Spinal cord (tissue), 10 donors: ENCODE data around the gene ARL16. TPM values are rescaled to one million over a fixed set of nuclear protein-coding genes. Genes with fewer than 3 reads are reported as not detected.

ENCODE experiments used
- DNase-seq, 6 donors: peaks; one replicate each; pipeline versions ENCODE4 v3.0.0 to v3.0.0-alpha.2; 2013 to 2015; ENCODE audit warnings: low spot score in 6 of 6, low read depth in 4 of 6
- H3K27ac ChIP-seq: one replicate; pipeline ENCODE4 v1.5.1; 2013; ENCODE audit warnings: low read depth, low read length, control low read depth
- H3K27me3 ChIP-seq: one replicate; pipeline ENCODE4 v1.6.1; 2013; ENCODE audit warnings: low read length; ENCODE audit not compliant: control insufficient read depth, insufficient read depth
- H3K36me3 ChIP-seq: one replicate; pipeline ENCODE4 v1.6.1; 2013; ENCODE audit warnings: low read length; ENCODE audit not compliant: control insufficient read depth, insufficient read depth
- H3K4me1 ChIP-seq: one replicate; pipeline ENCODE4 v1.6.1; 2013; ENCODE audit warnings: low read length; ENCODE audit not compliant: control insufficient read depth, insufficient read depth
- H3K4me3 ChIP-seq: one replicate; pipeline ENCODE4 v1.5.1; 2013; ENCODE audit warnings: low read depth, low read length, control low read depth
- H3K9me3 ChIP-seq: one replicate; pipeline ENCODE4 v1.6.1; 2013; ENCODE audit warnings: low read length; ENCODE audit not compliant: control insufficient read depth, insufficient read depth
- WGBS: methylation state at CpG from one replicate; pipeline ENCODE4 v1.1.5; 2013; ENCODE audit warnings: missing lambda C conversion rate; ENCODE audit not compliant: insufficient coverage; 5-methylcytosine and 5-hydroxymethylcytosine counted together
- polyA plus RNA-seq, 2 donors: library from polyadenylated mRNA; unstranded; fragments of 120-200 nt; gene quantifications; one replicate each; pipeline ENCODE4 v1.2.1, GENCODE V29; 2013; ENCODE audit not compliant: insufficient read length in 2 of 2
- small RNA-seq: library from RNA; depleted of rRNA; stranded (forward); fragments of <200 nt; gene quantifications from one replicate; pipeline ENCODE3, GENCODE V24; 2014; ENCODE audit warnings: low replicate concordance
- total RNA-seq, 2 donors: library from RNA; depleted of rRNA in 1 of 2; stranded (reverse); fragments of 120-200 nt in 1 of 2; fragments of >200 nt in 1 of 2; gene quantifications; one replicate each; pipeline versions ENCODE4 v1.2.3 to v1.2.4, GENCODE V29; 2013 to 2014
- donor health status: healthy.

The ARL16 gene
- total and polyA plus RNA-seq, 4 donors = 43.2 to 69.1 (median 60.9) TPM

GRCh38 chr17:81636505-81637288, 46.9 kb downstream of the ARL16 start, which contains the start of the genes NPLOC4 and TSPAN10:
Gene NPLOC4, minus strand, starts transcription at chr17:81637112. Its CDS starts 182 bp downstream, at chr17:81636930.
Gene TSPAN10, plus strand, starts transcription at chr17:81637196. Its CDS starts 5,217 bp downstream, at chr17:81642413.
- Histone ChIP-seq H3K4me1 (peaks cover 18% of the 10 kb centered on the region), H3K4me3 (peak within 1 kb of the TSS; percentile 92), H3K36me3 (peaks cover 3% of the 10 kb centered on the region), H3K9me3 (no peaks in the 10 kb centered on the region), H3K27me3 (no peaks in the 10 kb centered on the region), H3K27ac (peak within 1 kb of the TSS; percentile 69)
- peak; percentile 69 to 95 (median 79) for DNase-seq
- WGBS = under 1% methylated on average over 75 of the region's 77 CpGs

GRCh38 chr17:81635973-81636504, 47.6 kb downstream of the ARL16 start:
- peak overlapping the region; percentile 92 for H3K4me3 ChIP-seq
- no peak for DNase-seq
- H3K9me3 ChIP-seq = no peaks in the 10 kb centered on the region
- H3K4me1 ChIP-seq = peaks cover 18% of the 10 kb centered on the region
- H3K36me3 ChIP-seq = peaks cover 6% of the 10 kb centered on the region
- WGBS = 37% methylated on average over 15 of the region's 18 CpGs
- peak overlapping the region; percentile 69 for H3K27ac ChIP-seq
- no peaks in the 10 kb centered on the region for H3K27me3 ChIP-seq

GRCh38 chr17:81635431-81635830, 48.2 kb downstream of the ARL16 start:
- no peaks in the 10 kb centered on the region for H3K27me3 ChIP-seq
- no peak for DNase-seq
- H3K27ac ChIP-seq = no peak overlapping the region
- no peaks in the 10 kb centered on the region for H3K9me3 ChIP-seq
- peaks cover 8% of the 10 kb centered on the region for H3K36me3 ChIP-seq
- no peak overlapping the region for H3K4me3 ChIP-seq
- 96% methylated on average over 5 of the region's 5 CpGs for WGBS
- peaks cover 18% of the 10 kb centered on the region for H3K4me1 ChIP-seq

- 90% methylated on average over 6 of the region's 7 CpGs for WGBS
- DNase-seq = no peak
- Histone ChIP-seq H3K36me3 (peaks cover 36% of the 10 kb centered on the region), H3K27ac (no peak overlapping the region), H3K4me1 (peaks cover 13% of the 10 kb centered on the region), H3K4me3 (no peak overlapping the region), H3K27me3 (no peaks in the 10 kb centered on the region), H3K9me3 (no peaks in the 10 kb centered on the region)
Measured at GRCh38 chr17:81631482-81631881, 52.1 kb downstream of the ARL16 start.

Small RNAs within 50 kb of the gene (small RNA-seq; reads per million reads assigned to genes)
- gene MIR6786 = not detected

Other genes with a start within 250 kb of the ARL16 start
- gene ACTG1, start 171.0 kb downstream of the ARL16 start, total RNA-seq = 1,000 to 10,000 TPM; 1,777 to 2,883 TPM
- gene ACTG1, start 171.0 kb downstream of the ARL16 start, polyA plus RNA-seq = 1,000 to 10,000 TPM; 3,154 to 3,460 TPM
- 1 to 10 TPM in 1 of 2 donors, under 1 TPM in 1; 0.89 to 1.7 TPM for gene FSCN2, start 155.4 kb downstream of the ARL16 start, total RNA-seq
- gene FSCN2, start 155.4 kb downstream of the ARL16 start, polyA plus RNA-seq = 1 to 10 TPM; 1.5 to 3.1 TPM
- gene FAAP100, start 131.4 kb downstream of the ARL16 start, total RNA-seq = 10 to 100 TPM; 16.9 to 22.8 TPM
- 10 to 100 TPM; 55.5 to 70.9 TPM for gene FAAP100, start 131.4 kb downstream of the ARL16 start, polyA plus RNA-seq
- 10 to 100 TPM; 38.8 to 40.1 TPM for gene NPLOC4, start 46.7 kb downstream of the ARL16 start, total RNA-seq
- 10 to 100 TPM; 46.0 to 60.6 TPM for gene NPLOC4, start 46.7 kb downstream of the ARL16 start, polyA plus RNA-seq
- gene TSPAN10, start 46.6 kb downstream of the ARL16 start, total RNA-seq = 1 to 10 TPM in 1 of 2 donors, under 1 TPM in 1; 0.69 to 1.3 TPM
- gene TSPAN10, start 46.6 kb downstream of the ARL16 start, polyA plus RNA-seq = 1 to 10 TPM; 1.2 to 1.6 TPM
- 1 to 10 TPM in 1 of 2 donors, not detected in 1; 3.7 TPM for gene PDE6G, start 27.3 kb downstream of the ARL16 start, total RNA-seq
- 1 to 10 TPM; 1.9 to 2.0 TPM for gene PDE6G, start 27.3 kb downstream of the ARL16 start, polyA plus RNA-seq
- gene OXLD1, start 17.2 kb downstream of the ARL16 start, total RNA-seq = 10 to 100 TPM; 10.1 to 35.6 TPM
- gene OXLD1, start 17.2 kb downstream of the ARL16 start, polyA plus RNA-seq = 10 to 100 TPM; 20.9 to 27.1 TPM
- gene CCDC137, start 17.1 kb downstream of the ARL16 start, total RNA-seq = 10 to 100 TPM in 1 of 2 donors, 1 to 10 TPM in 1; 3.9 to 11.9 TPM
- 10 to 100 TPM; 21.1 to 25.9 TPM for gene CCDC137, start 17.1 kb downstream of the ARL16 start, polyA plus RNA-seq
- gene HGS, start 214 bp upstream of the ARL16 start, total RNA-seq = 10 to 100 TPM; 37.9 to 66.7 TPM
- 100 to 1,000 TPM; 107 to 128 TPM for gene HGS, start 214 bp upstream of the ARL16 start, polyA plus RNA-seq
- 10 to 100 TPM in 1 of 2 donors, 1 to 10 TPM in 1; 9.2 to 10.7 TPM for gene MRPL12, start 19.6 kb upstream of the ARL16 start, total RNA-seq
- 10 to 100 TPM; 74.5 to 76.0 TPM for gene MRPL12, start 19.6 kb upstream of the ARL16 start, polyA plus RNA-seq
- 10 to 100 TPM in 1 of 2 donors, 1 to 10 TPM in 1; 6.1 to 10.4 TPM for gene SLC25A10, start 28.5 kb upstream of the ARL16 start, total RNA-seq
- gene SLC25A10, start 28.5 kb upstream of the ARL16 start, polyA plus RNA-seq = 10 to 100 TPM; 14.1 to 15.2 TPM
- gene GCGR, start 120.4 kb upstream of the ARL16 start, total RNA-seq = under 1 TPM; 0.50 to 0.99 TPM
- gene GCGR, start 120.4 kb upstream of the ARL16 start, polyA plus RNA-seq = 1 to 10 TPM in 1 of 2 donors, not detected in 1; 1.3 TPM
- gene MCRIP1, start 149.5 kb upstream of the ARL16 start, total RNA-seq = 100 to 1,000 TPM in 1 of 2 donors, 10 to 100 TPM in 1; 51.0 to 146 TPM
- gene MCRIP1, start 149.5 kb upstream of the ARL16 start, polyA plus RNA-seq = 100 to 1,000 TPM; 216 to 234 TPM
- gene PPP1R27, start 151.3 kb upstream of the ARL16 start, total RNA-seq = under 1 TPM in 1 of 2 donors, not detected in 1; 0.17 TPM
- under 1 TPM in 1 of 2 donors, not detected in 1; 0.18 TPM for gene PPP1R27, start 151.3 kb upstream of the ARL16 start, polyA plus RNA-seq
- gene P4HB, start 176.7 kb upstream of the ARL16 start, total RNA-seq = 100 to 1,000 TPM; 143 to 443 TPM
- 100 to 1,000 TPM; 254 to 311 TPM for gene P4HB, start 176.7 kb upstream of the ARL16 start, polyA plus RNA-seq
- 100 to 1,000 TPM in 1 of 2 donors, 10 to 100 TPM in 1; 46.6 to 158 TPM for gene ARHGDIA, start 187.5 kb upstream of the ARL16 start, total RNA-seq
- 100 to 1,000 TPM; 318 to 319 TPM for gene ARHGDIA, start 187.5 kb upstream of the ARL16 start, polyA plus RNA-seq
- gene ALYREF, start 207.8 kb upstream of the ARL16 start, total RNA-seq = 10 to 100 TPM; 54.6 to 77.1 TPM
- 10 to 100 TPM; 77.4 to 84.5 TPM for gene ALYREF, start 207.8 kb upstream of the ARL16 start, polyA plus RNA-seq
- 100 to 1,000 TPM in 1 of 2 donors, 10 to 100 TPM in 1; 53.8 to 120 TPM for gene ANAPC11, start 207.9 kb upstream of the ARL16 start, total RNA-seq
- 100 to 1,000 TPM; 142 to 144 TPM for gene ANAPC11, start 207.9 kb upstream of the ARL16 start, polyA plus RNA-seq
- 1 to 10 TPM; 1.1 to 4.4 TPM for gene NPB, start 218.4 kb upstream of the ARL16 start, total RNA-seq
- gene NPB, start 218.4 kb upstream of the ARL16 start, polyA plus RNA-seq = 1 to 10 TPM; 2.1 to 3.8 TPM
- 10 to 100 TPM; 31.4 to 36.4 TPM for gene PCYT2, start 227.6 kb upstream of the ARL16 start, total RNA-seq
- 10 to 100 TPM; 62.9 to 67.4 TPM for gene PCYT2, start 227.6 kb upstream of the ARL16 start, polyA plus RNA-seq
- 10 to 100 TPM in 1 of 2 donors, 1 to 10 TPM in 1; 5.8 to 11.8 TPM for gene SIRT7, start 234.4 kb upstream of the ARL16 start, total RNA-seq
- 10 to 100 TPM; 18.9 to 24.2 TPM for gene SIRT7, start 234.4 kb upstream of the ARL16 start, polyA plus RNA-seq
- gene MAFG, start 243.9 kb upstream of the ARL16 start, total RNA-seq = 10 to 100 TPM; 10.8 to 13.0 TPM
- 10 to 100 TPM; 21.5 to 24.2 TPM for gene MAFG, start 243.9 kb upstream of the ARL16 start, polyA plus RNA-seq